CD4-positive, CD25-positive, alpha-beta regulatory T cell (primary cell): ENCODE results near the gene SLC13A3. TPM values are rescaled to one million over a fixed set of nuclear protein-coding genes. Genes with fewer than 3 reads are reported as not detected.

Experiments
- ATAC-seq, 2 donors: fragments of 150-1000 bp; cut with Tn5 transposase; one replicate each; pipeline ENCODE4 v1.10.0; 2021; ENCODE audit warnings: low read depth in 2 of 2, moderate number of reproducible peaks in 2 of 2, moderate library complexity in 1 of 2
- DNase-seq, 3 donors: peaks; one replicate each; pipeline versions ENCODE4 v3.0.0 to v3.0.0-alpha.2; 2012 to 2022; ENCODE audit warnings: mixed read lengths in 1 of 3
- H3K27ac ChIP-seq: one replicate; pipeline ENCODE4 v1.7.0; 2013; ENCODE audit warnings: mild to moderate bottlenecking, low read length; ENCODE audit not compliant: insufficient read depth, poor library complexity, severe bottlenecking
- H3K27me3 ChIP-seq: one replicate; pipeline ENCODE4 v1.7.0; 2013; ENCODE audit warnings: low read length; ENCODE audit not compliant: control insufficient read depth, insufficient read depth
- H3K36me3 ChIP-seq: one replicate; pipeline ENCODE4 v1.7.0; 2013; ENCODE audit warnings: mild to moderate bottlenecking, low read length, moderate library complexity; ENCODE audit not compliant: control insufficient read depth, insufficient read depth
- H3K4me1 ChIP-seq: 2 replicates; pipeline ENCODE4 v1.7.0; 2013; ENCODE audit warnings: mild to moderate bottlenecking, low read length; ENCODE audit not compliant: insufficient read depth, control insufficient read depth, poor library complexity, severe bottlenecking
- H3K4me3 ChIP-seq: one replicate; pipeline ENCODE4 v1.7.0; 2013; ENCODE audit warnings: low read depth, mild to moderate bottlenecking, low read length, moderate library complexity
- H3K9me3 ChIP-seq, 2 experiments: 1 replicate in 1 of 2; 2 replicates in 1 of 2; pipeline ENCODE4 v1.7.0; 2013; ENCODE audit warnings: low read length in 2 of 2, mild to moderate bottlenecking in 1 of 2, moderate library complexity in 1 of 2; ENCODE audit not compliant: control insufficient read depth in 2 of 2
- H3K27ac Mint-ChIP-seq, 3 donors: one replicate each; pipeline ENCODE4 v1.8.0; 2020 to 2022; ENCODE audit warnings: mild to moderate bottlenecking in 3 of 3, mixed read lengths in 3 of 3, moderate library complexity in 2 of 3
- H3K27me3 Mint-ChIP-seq: one replicate; pipeline ENCODE4 v1.8.0; 2022; ENCODE audit warnings: mild to moderate bottlenecking, mixed read lengths
- H3K36me3 Mint-ChIP-seq: one replicate; pipeline ENCODE4 v1.8.0; 2020; ENCODE audit warnings: mixed read lengths
- H3K4me1 Mint-ChIP-seq, 4 donors: one replicate each; pipeline ENCODE4 v1.8.0; 2020 to 2022; ENCODE audit warnings: mixed read lengths in 4 of 4, mild to moderate bottlenecking in 1 of 4
- H3K4me3 Mint-ChIP-seq, 4 donors: one replicate each; pipeline ENCODE4 v1.8.0; 2020 to 2022; ENCODE audit warnings: mild to moderate bottlenecking in 4 of 4, mixed read lengths in 4 of 4, moderate library complexity in 3 of 4
- H3K9me3 Mint-ChIP-seq, 7 donors: one replicate each; pipeline ENCODE4 v1.8.0; 2020 to 2022; ENCODE audit warnings: mixed read lengths in 7 of 7, mild to moderate bottlenecking in 3 of 7, moderate library complexity in 2 of 7
- polyA plus RNA-seq, 4 donors: library from polyadenylated mRNA; unstranded; fragments of 300-500 nt; fragmentation: Illumina TruSeq; gene quantifications; one replicate each; pipeline ENCODE4 v1.2.3, GENCODE V29; 2021
- total RNA-seq: library from RNA; stranded (reverse); gene quantifications from one replicate; pipeline ENCODE4 v1.2.3, GENCODE V29; 2022

SLC13A3 gene
- total and polyA plus RNA-seq, 5 donors from 2014 or later, result 0.67 TPM; not detected in 4

DNA sequence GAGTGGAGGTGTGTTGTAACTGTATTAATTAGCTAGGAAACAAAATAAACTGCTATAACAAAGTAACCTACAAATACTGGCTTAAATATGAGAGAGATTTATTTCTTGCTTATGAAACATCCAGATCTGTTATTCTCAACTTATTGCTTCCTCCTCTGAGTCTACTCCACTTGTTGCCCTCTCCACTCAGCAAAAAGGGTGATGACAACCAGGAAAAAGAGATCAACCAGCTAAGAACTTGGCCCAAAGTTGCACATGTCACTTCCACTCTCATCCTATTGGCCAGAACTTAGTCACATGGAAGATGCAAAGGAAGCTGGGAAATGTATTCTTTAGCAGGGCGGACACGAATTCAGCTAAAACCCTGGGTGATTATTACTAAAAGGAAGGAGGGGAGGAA, 43.2 kb upstream of the SLC13A3 start:
- peak in 1 of 3 donors; percentile 56 for DNase-seq
- H3K36me3 Mint-ChIP-seq, result peaks cover 2% of the 10 kb centered on the region

GRCh38 chr20:46691196-46691595, 39.9 kb upstream of the SLC13A3 start:
- ATAC-seq (no peak), DNase-seq (no peak)
- H3K27ac ChIP-seq, result no peak overlapping the region
- Mint-ChIP-seq H3K27me3 (peaks cover under 1% of the 10 kb centered on the region), H3K4me3 (peak overlapping the region in 1 of 4 donors; percentile 26), H3K9me3 (no peaks in the 10 kb centered on the region), H3K36me3 (peaks cover 10% of the 10 kb centered on the region), H3K27ac (no peak overlapping the region), H3K4me1 (peaks cover 13 to 45% (median 28%) of the 10 kb centered on the region in 4 donors)
- no peaks in the 10 kb centered on the region for H3K9me3 ChIP-seq
- H3K27me3 ChIP-seq, result no peaks in the 10 kb centered on the region
- H3K4me1 ChIP-seq, result peaks cover 24% of the 10 kb centered on the region
- H3K4me3 ChIP-seq, result no peak overlapping the region
- H3K36me3 ChIP-seq, result peaks cover 9% of the 10 kb centered on the region

More for the DNA sequence above, 43.2 kb upstream of the SLC13A3 start:
- no peak overlapping the region for H3K27ac ChIP-seq
- H3K27me3 ChIP-seq, result no peaks in the 10 kb centered on the region
- Mint-ChIP-seq H3K4me3 (peak overlapping the region in 1 of 4 donors; percentile 13), H3K27ac (peak overlapping the region in 2 of 3 donors; percentile 2 to 42), H3K27me3 (peaks cover 4% of the 10 kb centered on the region), H3K4me1 (peaks cover 0 to 20% (median 8%) of the 10 kb centered on the region in 4 donors), H3K9me3 (no peaks in the 10 kb centered on the region)
- H3K4me1 ChIP-seq, result no peaks in the 10 kb centered on the region
- ATAC-seq, result no peak
- H3K9me3 ChIP-seq, result peaks cover 0 to 1% of the 10 kb centered on the region in 2 experiments
- no peaks in the 10 kb centered on the region for H3K36me3 ChIP-seq
- no peak overlapping the region for H3K4me3 ChIP-seq

DNA sequence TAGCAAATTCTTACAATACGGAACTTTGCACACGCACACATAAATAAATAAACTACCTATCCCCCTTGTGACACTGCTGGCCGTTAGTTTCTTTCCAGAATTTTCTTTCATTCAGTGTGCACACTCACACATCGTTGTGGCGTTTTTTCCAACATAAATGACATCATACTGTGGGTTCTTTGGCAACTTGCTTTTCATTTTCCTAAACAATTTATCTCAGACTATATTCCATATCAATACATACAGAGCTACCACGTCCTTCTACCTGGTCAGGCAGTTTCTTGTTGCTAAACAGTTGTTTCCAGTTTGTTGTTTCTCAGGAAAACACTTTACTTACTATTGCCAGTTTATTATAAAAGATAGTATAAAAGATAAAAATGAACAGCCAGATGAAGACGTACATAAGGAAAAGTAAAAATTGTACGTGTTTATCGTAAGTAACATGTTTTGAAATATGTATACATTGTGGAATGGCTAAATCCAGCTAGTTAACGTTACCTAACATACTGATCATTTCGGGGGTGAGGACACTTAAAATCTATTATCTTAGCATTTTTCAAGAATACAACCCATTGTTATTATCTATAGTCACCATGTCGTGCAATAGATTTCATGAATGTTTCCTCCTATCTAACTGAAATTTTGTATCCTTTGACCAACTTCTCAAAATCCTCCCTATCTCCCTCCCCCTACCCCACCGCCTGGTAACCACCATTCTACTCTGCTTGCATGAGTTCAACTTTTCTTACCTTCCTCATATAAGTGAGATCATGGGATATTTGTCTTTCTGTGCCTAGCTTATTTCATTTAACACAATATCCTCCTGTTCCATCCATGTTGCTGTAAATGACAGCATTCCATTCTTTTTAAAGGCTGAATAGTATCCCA, 39.2 kb upstream of the SLC13A3 start:
- peaks cover 16% of the 10 kb centered on the region for H3K36me3 Mint-ChIP-seq
- H3K4me1 ChIP-seq, result peaks cover 31% of the 10 kb centered on the region
- ATAC-seq (no peak), DNase-seq (no peak)
- peak overlapping the region; percentile 79 for H3K27ac ChIP-seq
- H3K36me3 ChIP-seq, result peaks cover 11% of the 10 kb centered on the region
- peak overlapping the region; percentile 63 to 99 (median 97) for H3K4me3 Mint-ChIP-seq
- H3K27ac Mint-ChIP-seq, result peak overlapping the region in 1 of 3 donors; percentile 97
- H3K27me3 ChIP-seq, result no peaks in the 10 kb centered on the region
- H3K9me3 Mint-ChIP-seq, result no peaks in the 10 kb centered on the region
- H3K4me1 Mint-ChIP-seq, result peaks cover 18 to 51% (median 34%) of the 10 kb centered on the region in 4 donors
- H3K27me3 Mint-ChIP-seq, result no peaks in the 10 kb centered on the region
- H3K9me3 ChIP-seq, result no peaks in the 10 kb centered on the region
- H3K4me3 ChIP-seq, result peak overlapping the region; percentile 92

- H3K27ac Mint-ChIP-seq, result peak overlapping the region; percentile 97 to 98 (median 98)
- H3K27me3 Mint-ChIP-seq, result no peaks in the 10 kb centered on the region
- Histone ChIP-seq H3K27me3 (no peaks in the 10 kb centered on the region), H3K4me3 (peak overlapping the region; percentile 92), H3K4me1 (peaks cover 37% of the 10 kb centered on the region), H3K9me3 (no peaks in the 10 kb centered on the region), H3K27ac (peak overlapping the region; percentile 79), H3K36me3 (peaks cover 17% of the 10 kb centered on the region)
- H3K4me3 Mint-ChIP-seq, result peak overlapping the region; percentile 96 to 99 (median 98)
- peaks cover 18 to 53% (median 38%) of the 10 kb centered on the region in 4 donors for H3K4me1 Mint-ChIP-seq
- H3K9me3 Mint-ChIP-seq, result no peaks in the 10 kb centered on the region
- peaks cover 21% of the 10 kb centered on the region for H3K36me3 Mint-ChIP-seq
- ATAC-seq, result no peak
- DNase-seq, result no peak
These were observed 38.5 kb upstream of the SLC13A3 start for GRCh38 chr20:46689754-46690085.

DNA sequence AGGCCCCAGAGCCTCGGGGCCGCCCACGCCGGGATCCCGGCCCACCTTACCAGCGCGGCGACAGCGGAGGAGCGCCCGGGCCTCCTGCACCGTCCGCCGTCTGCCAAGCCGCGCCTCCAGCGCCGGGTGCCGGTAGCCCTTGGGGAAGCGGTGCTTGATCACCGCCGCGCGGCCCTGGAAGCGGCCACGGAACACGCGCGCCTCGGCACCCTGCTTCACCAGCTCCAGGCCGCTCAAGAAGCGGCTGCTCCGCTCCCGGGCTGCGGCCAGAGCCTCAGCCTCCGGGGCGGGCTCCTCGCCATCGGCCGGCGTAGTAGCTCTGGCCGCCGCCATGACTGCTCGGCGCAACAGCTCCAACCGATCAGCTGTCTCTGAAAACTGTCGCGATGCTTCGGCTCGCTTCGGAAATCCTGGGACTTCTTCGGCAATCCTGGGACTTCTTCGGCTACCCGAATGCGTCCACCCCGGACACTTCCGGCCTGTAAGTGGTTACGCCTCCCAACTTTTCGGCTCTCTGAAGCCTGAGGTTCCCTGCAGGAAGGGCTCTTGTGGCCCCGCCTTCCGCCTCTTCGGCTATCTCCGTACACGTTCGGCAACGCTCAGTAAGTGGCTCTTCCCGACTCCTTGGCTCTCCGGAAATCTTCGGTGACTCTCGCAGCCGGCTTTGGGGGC, 38.0 kb upstream of the SLC13A3 start, which contains the start of gene TP53RK:
TSS of gene TP53RK (minus strand) at position 363 of the 672 bp plus-strand sequence. CDS start at position 333, 30 bp downstream.
- ATAC-seq, result peak; percentile 96 to 97
- H3K4me3 ChIP-seq, result peak within 1 kb of the TSS; percentile 99
- H3K36me3 ChIP-seq, result peaks cover 18% of the 10 kb centered on the region
- peak; percentile 95 to 99 (median 97) for DNase-seq
- no peaks in the 10 kb centered on the region for H3K9me3 Mint-ChIP-seq
- H3K36me3 Mint-ChIP-seq, result peaks cover 22% of the 10 kb centered on the region
- no peaks in the 10 kb centered on the region for H3K27me3 ChIP-seq
- H3K27ac ChIP-seq, result peak within 1 kb of the TSS; percentile 79
- no peaks in the 10 kb centered on the region for H3K27me3 Mint-ChIP-seq
- peak within 1 kb of the TSS; percentile 96 to 99 (median 98) for H3K4me3 Mint-ChIP-seq
- peaks cover 19 to 54% (median 39%) of the 10 kb centered on the region in 4 donors for H3K4me1 Mint-ChIP-seq
- H3K9me3 ChIP-seq, result no peaks in the 10 kb centered on the region
- peak within 1 kb of the TSS; percentile 97 to 98 (median 98) for H3K27ac Mint-ChIP-seq
- H3K4me1 ChIP-seq, result peaks cover 41% of the 10 kb centered on the region

DNA sequence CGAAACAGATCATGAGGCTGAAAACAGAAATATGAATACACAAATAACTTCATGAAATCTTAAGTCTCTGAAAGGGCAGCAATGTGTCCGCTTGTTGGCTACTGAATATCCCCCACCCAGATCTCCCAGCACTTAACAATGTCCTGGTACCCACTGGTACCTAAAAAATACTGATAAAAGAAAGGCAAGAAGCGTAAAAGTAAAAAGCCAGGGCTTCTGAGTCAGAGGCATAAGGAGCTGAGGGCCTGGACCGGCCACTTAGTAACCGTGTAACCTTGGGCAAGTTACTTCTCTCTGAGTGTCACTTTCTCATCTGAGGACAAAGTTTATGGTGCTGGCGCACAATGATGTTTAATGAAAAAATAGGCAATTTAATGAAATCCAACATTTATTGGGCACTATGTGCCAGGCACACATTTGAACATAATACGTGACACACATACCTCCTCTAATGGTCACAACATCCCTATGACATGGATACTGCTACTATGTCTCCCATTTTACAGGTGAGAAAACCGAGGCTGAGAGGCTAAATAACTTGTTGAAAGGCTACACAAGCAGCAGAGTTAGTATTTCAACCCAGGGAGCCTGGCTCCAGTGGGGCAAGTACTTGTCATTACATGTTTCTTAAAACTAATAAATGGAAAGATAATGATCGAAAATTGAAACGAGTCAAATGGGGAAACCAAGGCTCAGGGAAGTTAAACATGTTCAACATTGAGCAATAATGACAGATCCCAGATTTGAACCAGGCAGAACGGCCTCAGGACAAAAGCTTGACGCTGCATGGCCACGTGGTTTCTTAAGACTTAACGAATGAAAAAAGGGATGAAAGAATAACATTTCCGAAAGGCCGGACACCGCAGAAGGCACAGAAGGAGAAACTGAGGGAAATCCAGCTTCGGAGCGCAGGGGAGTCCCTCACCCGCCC, 37.2 kb upstream of the SLC13A3 start:
- H3K36me3 Mint-ChIP-seq, result peaks cover 27% of the 10 kb centered on the region
- H3K4me1 ChIP-seq, result peaks cover 41% of the 10 kb centered on the region

More for the DNA sequence above, 37.2 kb upstream of the SLC13A3 start:
- Histone ChIP-seq H3K27ac (peak overlapping the region; percentile 79), H3K27me3 (no peaks in the 10 kb centered on the region), H3K9me3 (no peaks in the 10 kb centered on the region), H3K36me3 (peaks cover 18% of the 10 kb centered on the region), H3K4me3 (peak overlapping the region; percentile 99)
- DNase-seq, result no peak
- Mint-ChIP-seq H3K27ac (peak overlapping the region; percentile 82 to 97 (median 91)), H3K27me3 (no peaks in the 10 kb centered on the region), H3K4me1 (peaks cover 23 to 61% (median 47%) of the 10 kb centered on the region in 4 donors), H3K4me3 (peak overlapping the region; percentile 96 to 99 (median 98)), H3K9me3 (no peaks in the 10 kb centered on the region)
- no peak for ATAC-seq
